K562 (cell line): Measurements from ENCODE around the gene ILF2. TPM values are rescaled to one million over a fixed set of nuclear protein-coding genes. Genes with fewer than 3 reads are reported as not detected.

Source experiments
- ATF7 ChIP-seq: fragments of 450-650 bp; IDR thresholded peaks from 2 replicates; pipeline ENCODE4 v1.7.1; 2014; ENCODE audit warnings: mild to moderate bottlenecking, moderate library complexity
- BHLHE40 ChIP-seq: IDR thresholded peaks from 2 replicates; pipeline ENCODE4 v1.6.1; 2011; ENCODE audit warnings: low read length, improper control_type of control experiment
- CTBP1 ChIP-seq: fragments of 450-650 bp; IDR thresholded peaks from 2 replicates; pipeline ENCODE4 v1.6.1; 2016; ENCODE audit warnings: borderline replicate concordance
- ETV1 ChIP-seq: fragments of 450-650 bp; conservative IDR thresholded peaks from 2 replicates; pipeline ENCODE4 v1.6.1; 2016; ENCODE audit warnings: missing genetic modification characterization, control low read depth, low read depth, missing compliant biosample characterization
- FIP1L1 ChIP-seq: fragments of 200-400 bp; formaldehyde crosslinking; IDR thresholded peaks from 2 replicates; pipeline ENCODE4 v1.6.1; 2018; ENCODE audit warnings: mild to moderate bottlenecking, low read depth, low read length; ENCODE audit not compliant: poor library complexity, severe bottlenecking
- GTF2E2 ChIP-seq: fragments of 200-800 bp; sonication (Bioruptor generic); IDR thresholded peaks from 2 replicates; pipeline ENCODE4 v1.6.1; 2016; ENCODE audit warnings: missing genetic modification characterization, missing compliant biosample characterization
- HDAC1 ChIP-seq, 2 experiments: fragments of 450-650 bp; IDR thresholded peaks; 2 replicates each; pipeline ENCODE4 v1.6.1; 2016 to 2017; ENCODE audit warnings: inconsistent platforms in 1 of 2, mild to moderate bottlenecking in 1 of 2, moderate library complexity in 1 of 2
- HES1 ChIP-seq: fragments of 450-650 bp; IDR thresholded peaks from 2 replicates; pipeline ENCODE4 v1.6.1; 2016; ENCODE audit warnings: low read depth, mild to moderate bottlenecking, moderate library complexity
- HEY1 ChIP-seq: fragments of 250-450 bp; sonication (Bioruptor Pico); IDR thresholded peaks from 2 replicates; pipeline ENCODE4 v1.5.0; 2020; ENCODE audit warnings: mild to moderate bottlenecking, moderate library complexity, borderline replicate concordance
- IFI16 ChIP-seq: fragments of 250-450 bp; sonication (Bioruptor Pico); IDR thresholded peaks from 2 replicates; pipeline ENCODE4 v2.1.2; 2022; ENCODE audit warnings: mild to moderate bottlenecking, inconsistent platforms
- MBD2 ChIP-seq: sonication (generic); IDR thresholded peaks from 2 replicates; pipeline ENCODE4 v1.6.1; 2016; ENCODE audit warnings: low read depth, borderline replicate concordance
- SMARCE1 ChIP-seq: fragments of 450-650 bp; IDR thresholded peaks from 2 replicates; pipeline ENCODE4 v1.7.1; 2016; ENCODE audit warnings: mild to moderate bottlenecking
- ZBTB8A ChIP-seq: fragments of 450-650 bp; IDR thresholded peaks from 2 replicates; pipeline ENCODE4 v1.6.1; 2018; ENCODE audit warnings: mild to moderate bottlenecking, moderate library complexity; ENCODE audit not compliant: partially characterized antibody
- ZNF274 ChIP-seq: IDR thresholded peaks from 2 replicates; pipeline ENCODE4 v1.6.1; 2011; ENCODE audit warnings: low read depth, mild to moderate bottlenecking, low read length, moderate library complexity, borderline replicate concordance
- ZNF609 ChIP-seq: sonication (generic); formaldehyde crosslinking; IDR thresholded peaks from 2 replicates; pipeline ENCODE4 v1.8.1; 2023; ENCODE audit warnings: missing genetic modification reagents, mild to moderate bottlenecking, borderline replicate concordance
- ZNF764 ChIP-seq: fragments of 250-450 bp; sonication (Bioruptor Pico); IDR thresholded peaks from 2 replicates; pipeline ENCODE4 v1.4.0; 2020; ENCODE audit warnings: low read depth, mild to moderate bottlenecking, moderate library complexity
- polyA plus RNA-seq, 8 experiments: library from polyadenylated mRNA; depleted of rRNA in 4 of 8; stranded (reverse) in 5 of 8; unstranded in 3 of 8; fragments of >200 nt; fragmentation: Nextera tagmentation in 2 of 8; fragmentation: Illumina TruSeq in 1 of 8; extraction: Ambion mirVana in 2 of 8; extraction: Trizol in 1 of 8; gene quantifications; 2 replicates each; pipeline versions ENCODE4 v1.2.1 to v1.2.3, GENCODE V29; 2011 to 2014; ENCODE audit warnings: inconsistent platforms in 1 of 8, missing spikeins in 1 of 8
- total RNA-seq, 7 experiments: library from RNA; depleted of rRNA in 6 of 7; stranded (reverse); fragments of >200 nt in 6 of 7; fragmentation: Illumina TruSeq in 2 of 7; extraction: Trizol in 2 of 7; gene quantifications; 2 replicates each; pipeline versions ENCODE4 v1.2.1 to v1.2.3, GENCODE V29; 2011 to 2021; ENCODE audit warnings: low replicate concordance in 1 of 7
- TF ChIP-seq, protein P1 (sequence below): fragments of 200-800 bp; sonication (Bioruptor generic); IDR thresholded peaks from 2 replicates; pipeline ENCODE4 v1.6.1; 2017; ENCODE audit warnings: missing genetic modification characterization, missing compliant biosample characterization

ILF2 gene
- total and polyA plus RNA-seq, 9 of the 15 experiments (the other 6 are each of a cell fraction or from before 2014, with no cell fraction given) = 282 to 726 (median 474) TPM

GRCh38 chr1:153633754-153634665 is 36.8 kb downstream of the ILF2 start, which contains the start of gene CHTOP (continued):
- TF ChIP-seq, protein P1, sequence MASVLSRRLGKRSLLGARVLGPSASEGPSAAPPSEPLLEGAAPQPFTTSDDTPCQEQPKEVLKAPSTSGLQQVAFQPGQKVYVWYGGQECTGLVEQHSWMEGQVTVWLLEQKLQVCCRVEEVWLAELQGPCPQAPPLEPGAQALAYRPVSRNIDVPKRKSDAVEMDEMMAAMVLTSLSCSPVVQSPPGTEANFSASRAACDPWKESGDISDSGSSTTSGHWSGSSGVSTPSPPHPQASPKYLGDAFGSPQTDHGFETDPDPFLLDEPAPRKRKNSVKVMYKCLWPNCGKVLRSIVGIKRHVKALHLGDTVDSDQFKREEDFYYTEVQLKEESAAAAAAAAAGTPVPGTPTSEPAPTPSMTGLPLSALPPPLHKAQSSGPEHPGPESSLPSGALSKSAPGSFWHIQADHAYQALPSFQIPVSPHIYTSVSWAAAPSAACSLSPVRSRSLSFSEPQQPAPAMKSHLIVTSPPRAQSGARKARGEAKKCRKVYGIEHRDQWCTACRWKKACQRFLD (CRISPR knock-in tag) = peak; percentile 86; the same call in 1 of the 2 replicates
- peak; percentile 84 for TF ChIP-seq ZNF609 (CRISPR knock-in tag)
- TF ChIP-seq ZBTB8A = no peak
- peak; percentile 41; the same call in 1 of the 2 replicates for TF ChIP-seq MBD2
- peak; percentile 72 for TF ChIP-seq BHLHE40
- peak; percentile 62; the same call in 1 of the 2 replicates for TF ChIP-seq HEY1 (CRISPR knock-in tag)
- peak; percentile 33; the same call in 1 of the 2 replicates for TF ChIP-seq HES1
- TF ChIP-seq ZNF764 (CRISPR knock-in tag) = no peak
- TF ChIP-seq SMARCE1 = no peak
- TF ChIP-seq ETV1 (tag) = peak; percentile 80
- TF ChIP-seq ATF7 = peak; percentile 98
- TF ChIP-seq GTF2E2 (tag) = peak; percentile 97
- no peak for TF ChIP-seq ZNF274
- TF ChIP-seq IFI16 = no peak
- peak in 1 of 2 experiments; percentile 91; a peak in 2 of 4 replicates for TF ChIP-seq HDAC1 (IDR thresholded peaks at IDR 0.05)
- peak; percentile 88 for TF ChIP-seq FIP1L1
- peak; percentile 47 for TF ChIP-seq CTBP1
